Lower leg skin (tissue), 4 donors: ENCODE results near the gene CAPN15. TPM values are rescaled to one million over a fixed set of nuclear protein-coding genes. Genes with fewer than 3 reads are reported as not detected.
A peak's percentile ranks its signal among the peaks of the same experiment; 100 is the strongest.

ENCODE experiments used
- DNase-seq, 2 donors: peaks; one replicate each; pipeline ENCODE4 v3.0.0-alpha.2; 2019; ENCODE audit warnings: low spot score in 2 of 2
- H3K4me3 ChIP-seq: fragments of 200-600 bp; sonication (generic); 2 replicates; pipeline ENCODE4 v1.5.1; 2017; ENCODE audit warnings: mild to moderate bottlenecking, low read depth; ENCODE audit not compliant: poor library complexity, severe bottlenecking
- CTCF ChIP-seq, 3 donors: fragments of 450-650 bp; IDR thresholded peaks; one replicate each; pipeline ENCODE4 v1.5.1; 2016; ENCODE audit warnings: antibody characterized with exemption in 3 of 3, mild to moderate bottlenecking in 3 of 3, moderate library complexity in 2 of 3
- POLR2A ChIP-seq, 2 donors: fragments of 450-650 bp; IDR thresholded peaks; one replicate each; pipeline ENCODE4 v1.6.1; 2016 to 2017; ENCODE audit warnings: antibody characterized with exemption in 2 of 2, mild to moderate bottlenecking in 1 of 2, moderate library complexity in 1 of 2
- WGBS, 2 donors: methylation state at CpG; one replicate each; pipeline ENCODE4 v1.1.5; 2018; 5-methylcytosine and 5-hydroxymethylcytosine counted together
- intact Hi-C: fragments of 100-400 bp; cut with DNase I; formaldehyde crosslinking; loops from one replicate; pipeline ENCODE4 v1.15.0; 2023; ENCODE audit warnings: low total_unique reads
- total RNA-seq, 4 donors: library from RNA; depleted of rRNA; stranded (reverse); fragments of >200 nt; gene quantifications; one replicate each; pipeline ENCODE4 v1.1.0, GENCODE V29; 2016

CAPN15 gene
- total RNA-seq, 4 donors from 2014 or later = 80.8 to 95.5 (median 84.6) TPM

GRCh38 chr16:519425-519824 is 8.1 kb upstream of the CAPN15 start:
- WGBS, 2 donors = 94% methylated on average over 13 to 19 of the region's 19 CpGs
- intact Hi-C loops = no loop called here

GRCh38 chr16:519841-520687 is 7.4 kb upstream of the CAPN15 start:
- intact Hi-C loops = no loop called here
- DNase-seq = no peak
- WGBS, 2 donors = 89 to 90% methylated on average over 23 to 30 of the region's 35 CpGs
- no peak for TF ChIP-seq POLR2A (IDR thresholded peaks at IDR 0.05)
- no peak for TF ChIP-seq CTCF (IDR thresholded peaks at IDR 0.05)
- H3K4me3 ChIP-seq = no peak overlapping the region

More at GRCh38 chr16:519425-519824, 8.1 kb upstream of the CAPN15 start:
- H3K4me3 ChIP-seq = no peak overlapping the region
- DNase-seq = no peak
- TF ChIP-seq CTCF (IDR thresholded peaks at IDR 0.05) = no peak

DNA sequence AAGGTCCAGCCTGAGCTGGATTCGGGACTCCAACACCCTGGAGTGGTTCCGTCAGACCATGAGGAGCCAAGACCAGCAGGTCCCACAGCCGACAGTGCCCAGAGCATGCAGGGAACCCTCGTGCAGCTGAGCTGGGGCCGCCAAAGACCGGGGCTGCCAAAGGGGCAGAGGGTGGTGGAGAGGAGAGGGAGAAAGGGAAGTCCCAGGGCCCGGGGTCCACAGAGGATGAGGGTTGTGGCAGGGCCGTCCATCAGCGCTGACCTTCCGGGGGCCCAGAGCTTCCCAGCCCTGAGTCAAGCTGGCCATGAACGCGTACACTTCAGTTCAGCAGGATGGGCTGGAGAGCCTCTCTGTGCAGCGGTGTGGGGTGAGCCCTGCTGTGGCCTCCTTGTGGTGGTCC is 6.7 kb upstream of the CAPN15 start:
- DNase-seq = no peak
- intact Hi-C loops = no loop called here
- 90 to 93% methylated on average over 12 to 13 of the region's 13 CpGs for WGBS, 2 donors
- no peak for TF ChIP-seq POLR2A (IDR thresholded peaks at IDR 0.05)
- TF ChIP-seq CTCF (IDR thresholded peaks at IDR 0.05) = no peak
- H3K4me3 ChIP-seq = no peak overlapping the region

DNA sequence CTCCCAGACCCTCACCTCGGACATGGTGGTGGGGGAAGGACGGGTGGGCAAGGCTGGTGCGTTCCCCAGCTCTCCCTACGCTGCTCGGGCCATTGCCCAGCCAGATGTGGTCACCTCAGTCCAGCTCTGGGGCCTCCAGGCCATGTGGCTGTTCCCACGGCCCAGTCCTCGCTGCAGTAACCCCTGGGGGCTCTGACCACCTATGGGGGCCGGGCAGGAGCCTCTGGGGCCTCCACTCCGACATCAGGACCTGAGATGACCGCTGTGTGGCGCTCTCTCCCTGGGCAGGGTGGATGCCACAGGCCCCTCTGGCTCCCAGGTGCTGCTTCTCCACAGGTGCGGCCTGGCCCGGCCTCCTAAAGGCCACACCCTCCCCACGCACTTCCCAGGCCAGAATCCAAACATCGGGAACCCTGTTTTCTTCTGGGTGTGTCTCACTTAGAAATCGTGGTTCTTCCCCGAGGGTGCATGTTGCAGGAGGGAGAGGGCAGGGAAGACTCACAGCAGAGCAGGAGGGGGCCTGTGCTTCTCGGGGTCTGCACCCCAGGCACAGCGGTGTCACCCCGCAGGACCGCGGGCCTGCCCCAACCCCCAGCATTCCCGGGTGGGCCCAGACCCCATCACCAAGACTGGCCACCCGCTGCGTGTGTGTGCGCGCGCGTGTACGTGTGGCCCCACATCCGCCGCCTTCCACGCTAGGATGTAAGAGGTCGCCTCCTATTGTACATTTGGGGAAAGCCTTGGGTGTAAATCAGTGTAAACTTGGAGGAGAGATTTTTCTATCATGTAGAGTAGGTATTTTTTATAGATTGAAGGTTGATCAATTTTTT is 5.9 kb upstream of the CAPN15 start:
- intact Hi-C loops = no loop called here
- whole genome bisulfite sequencing, 2 donors = 52 to 62% methylated on average over 27 to 34 of the region's 34 CpGs
- peak in 1 of 2 donors; percentile 57 for DNase-seq
- TF ChIP-seq CTCF (IDR thresholded peaks at IDR 0.05) (no peak), POLR2A (IDR thresholded peaks at IDR 0.05) (no peak)
- no peak overlapping the region for H3K4me3 ChIP-seq

GRCh38 chr16:522320-523096 is 5.0 kb upstream of the CAPN15 start:
- TF ChIP-seq CTCF (IDR thresholded peaks at IDR 0.05) (no peak), POLR2A (IDR thresholded peaks at IDR 0.05) (no peak)
- WGBS, 2 donors = 52 to 62% methylated on average over 23 of the region's 23 CpGs
- intact Hi-C loops = no loop called here

More at GRCh38 chr16:522320-523096, 5.0 kb upstream of the CAPN15 start:
- no peak for DNase-seq
- H3K4me3 ChIP-seq = no peak overlapping the region
